CD4-positive, alpha-beta T cell treated with Interferon alpha-2 for 1 hour (primary cell): ENCODE data around the gene SC5D.
A peak's percentile ranks its signal among the peaks of the same experiment; 100 is the strongest.

Experiments used
- DNase-seq, 2 donors: peaks; one replicate each; pipeline ENCODE4 v3.0.0-alpha.2; 2020 to 2022

SC5D gene, protein sequence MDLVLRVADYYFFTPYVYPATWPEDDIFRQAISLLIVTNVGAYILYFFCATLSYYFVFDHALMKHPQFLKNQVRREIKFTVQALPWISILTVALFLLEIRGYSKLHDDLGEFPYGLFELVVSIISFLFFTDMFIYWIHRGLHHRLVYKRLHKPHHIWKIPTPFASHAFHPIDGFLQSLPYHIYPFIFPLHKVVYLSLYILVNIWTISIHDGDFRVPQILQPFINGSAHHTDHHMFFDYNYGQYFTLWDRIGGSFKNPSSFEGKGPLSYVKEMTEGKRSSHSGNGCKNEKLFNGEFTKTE

GRCh38 chr11:121292495-121293287 is at the start of gene SC5D:
SC5D (plus strand) TSS chr11:121292771; CDS start chr11:121303376, 10,605 bp downstream.
- DNase-seq = peak; percentile 95

DNA sequence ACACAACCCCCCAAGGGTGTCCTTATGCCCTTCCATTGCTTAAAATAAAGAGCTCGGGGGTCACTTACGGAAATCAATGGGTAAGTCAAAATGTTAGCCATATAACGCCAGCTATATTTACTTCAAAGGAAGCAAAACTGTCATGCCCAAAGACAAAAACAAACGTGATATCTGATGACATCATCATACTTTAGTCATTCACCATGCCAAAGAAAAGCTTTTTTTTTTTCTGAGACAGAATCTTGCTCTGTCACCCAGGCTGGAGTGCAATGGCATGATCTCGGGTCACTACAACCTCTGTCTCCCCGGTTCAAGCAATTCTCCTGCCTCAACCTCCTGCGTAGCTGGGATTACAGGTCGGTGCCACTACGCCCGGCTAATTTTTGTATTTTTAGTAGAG is 47.7 kb upstream of the SC5D start:
- DNase-seq = no peak

- no peak for DNase-seq
Measured at GRCh38 chr11:121246021-121246768, 46.4 kb upstream of the SC5D start.

DNA sequence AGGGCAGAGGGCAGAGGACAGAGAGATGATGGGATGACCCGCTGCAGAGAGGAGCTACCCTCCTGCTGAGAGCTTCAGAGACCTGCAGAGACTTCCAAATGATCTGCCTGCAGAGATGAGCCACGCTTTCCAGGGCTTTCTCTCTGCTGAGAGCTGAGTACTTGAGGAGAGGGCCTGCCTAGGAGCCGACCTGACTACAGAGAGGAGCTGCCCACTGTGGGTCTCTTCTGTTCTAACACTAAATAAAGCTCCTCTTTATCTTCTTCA is 45.9 kb upstream of the SC5D start:
- DNase-seq = no peak

GRCh38 chr11:121248496-121248895 is 44.1 kb upstream of the SC5D start:
- no peak for DNase-seq

- peak in 1 of 2 donors; percentile 55 for DNase-seq
Measured at GRCh38 chr11:121249039-121249663, 43.4 kb upstream of the SC5D start.

DNA sequence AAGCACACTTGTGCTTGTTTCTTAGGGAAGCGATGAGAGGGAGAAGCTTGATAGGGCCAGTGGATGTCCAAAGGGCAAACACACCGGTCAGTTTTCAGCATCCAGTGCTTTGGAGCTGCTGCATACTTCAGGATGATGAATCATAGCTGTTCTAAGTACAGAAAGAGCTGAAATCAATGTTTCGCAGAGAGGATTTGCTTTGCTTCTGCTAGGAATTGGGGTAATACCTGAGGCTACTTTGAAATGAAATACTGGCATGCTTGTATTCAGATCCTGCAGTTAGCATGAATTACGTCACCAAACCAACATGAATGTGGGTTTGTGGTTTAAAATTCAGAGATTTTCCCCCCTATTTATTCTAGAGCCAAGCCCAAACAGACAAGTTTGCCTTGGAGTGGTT is 41.7 kb upstream of the SC5D start:
- no peak for DNase-seq

DNA sequence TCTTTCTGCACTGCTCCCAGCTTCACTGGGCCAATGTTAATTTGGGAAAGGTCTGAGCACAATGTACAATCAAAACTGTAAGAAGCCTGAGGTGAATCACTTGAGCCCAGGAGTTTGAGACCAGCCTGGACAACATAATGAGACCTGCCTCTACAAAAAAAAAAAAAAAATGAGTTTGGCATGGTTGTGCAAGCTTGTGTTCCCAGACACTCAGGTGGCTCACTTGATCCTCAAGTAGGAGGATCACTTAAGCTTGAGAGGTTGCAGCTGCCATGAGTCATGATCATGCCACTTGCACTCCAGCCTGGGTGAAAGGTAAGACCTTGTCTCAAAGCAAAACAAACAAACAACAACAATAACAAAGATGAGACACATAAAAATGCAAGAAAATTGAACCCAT is 38.6 kb upstream of the SC5D start:
- DNase-seq = no peak

- no peak for DNase-seq
Measured at GRCh38 chr11:121254756-121255155, 37.8 kb upstream of the SC5D start.

DNA sequence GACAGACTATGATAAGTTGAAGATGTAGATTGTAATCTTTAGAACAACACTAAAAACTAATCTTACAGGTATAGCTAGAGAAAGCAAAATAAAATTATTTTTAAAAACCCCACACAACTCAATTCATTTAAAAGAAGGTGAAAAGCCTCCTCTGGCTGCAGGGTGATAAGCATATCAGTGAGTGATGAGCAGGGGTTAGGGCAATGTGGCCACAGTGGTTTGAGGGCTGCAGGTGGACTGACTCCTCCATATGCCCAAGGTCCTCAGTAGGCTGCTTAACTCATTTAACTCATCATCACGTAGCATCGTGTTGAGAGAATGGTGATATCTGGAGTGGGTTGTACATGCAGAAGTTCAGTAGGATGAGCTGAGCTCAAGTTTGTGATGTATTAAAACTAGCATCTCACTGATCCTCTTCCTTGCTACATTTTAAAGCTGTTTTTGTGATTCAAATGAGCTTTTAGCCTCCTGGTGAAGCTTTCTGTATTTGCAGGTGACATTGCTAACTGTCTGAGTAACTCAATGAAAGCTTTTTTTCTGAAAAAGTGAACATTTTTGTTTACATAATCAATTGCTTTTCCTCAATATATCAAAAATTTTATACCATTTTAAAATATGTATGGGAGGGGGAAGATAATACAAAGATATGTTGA is 37.0 kb upstream of the SC5D start:
- DNase-seq = no peak

DNA sequence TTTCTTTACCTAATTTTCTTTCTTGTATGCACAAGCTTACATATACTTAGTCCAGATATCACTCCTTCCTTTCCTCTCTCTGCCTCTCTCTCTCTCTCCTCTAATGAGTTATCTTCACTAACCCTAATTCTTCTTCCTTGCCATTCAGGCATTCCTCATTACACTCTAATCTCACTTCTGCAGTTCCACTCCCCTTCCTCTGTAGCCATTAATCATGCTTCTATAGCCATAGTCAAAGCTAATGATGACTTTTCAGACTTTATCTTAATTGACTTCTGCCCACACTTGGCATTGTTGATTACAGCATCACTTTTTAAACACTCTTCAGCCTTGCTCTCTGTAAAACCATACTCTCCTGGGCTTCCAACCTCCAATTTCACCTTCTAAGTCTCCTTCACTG is 35.3 kb upstream of the SC5D start:
- no peak for DNase-seq

DNA sequence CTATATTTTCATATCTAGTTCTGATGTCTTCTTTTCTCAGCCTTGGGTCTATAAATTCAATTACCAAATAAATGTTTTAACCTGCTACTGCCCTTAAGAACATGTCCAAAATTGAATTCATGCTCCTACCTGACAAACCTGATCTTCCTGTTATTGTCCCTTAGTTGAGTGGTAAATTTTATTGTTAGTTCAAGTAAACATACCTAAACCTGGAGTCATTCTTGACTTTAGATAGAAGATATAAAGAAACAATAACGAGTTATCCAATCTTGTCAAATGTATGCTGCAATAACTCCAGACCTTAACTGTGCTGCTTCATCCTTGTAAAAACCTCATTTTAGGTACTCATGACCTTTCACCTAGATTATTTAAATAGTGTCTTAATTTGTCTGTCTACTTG is 34.6 kb upstream of the SC5D start:
- no peak for DNase-seq

DNA sequence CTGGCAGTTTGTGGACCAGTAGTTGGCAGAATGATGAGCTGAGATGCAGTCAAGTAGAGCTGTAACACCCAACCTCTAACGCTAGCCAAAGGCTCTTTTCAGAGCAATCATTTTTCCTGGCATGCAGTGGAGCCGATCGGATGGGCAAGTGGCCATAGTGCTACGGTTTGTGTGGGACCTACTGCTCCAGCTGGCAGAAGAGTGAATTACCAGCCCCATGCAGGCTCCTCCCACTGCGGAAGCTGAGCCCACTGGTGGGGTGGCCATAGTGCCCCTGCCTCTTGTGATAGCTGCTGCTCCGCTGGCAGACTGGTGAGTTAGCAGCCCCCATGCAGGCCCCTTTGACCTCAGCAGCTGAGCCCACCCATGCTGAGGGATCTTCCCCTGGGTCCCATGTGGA is 27.0 kb upstream of the SC5D start:
- no peak for DNase-seq

- DNase-seq = no peak
Measured at GRCh38 chr11:121268581-121268980, 24.0 kb upstream of the SC5D start.

GRCh38 chr11:121270001-121270678 is 22.4 kb upstream of the SC5D start:
- no peak for DNase-seq

DNA sequence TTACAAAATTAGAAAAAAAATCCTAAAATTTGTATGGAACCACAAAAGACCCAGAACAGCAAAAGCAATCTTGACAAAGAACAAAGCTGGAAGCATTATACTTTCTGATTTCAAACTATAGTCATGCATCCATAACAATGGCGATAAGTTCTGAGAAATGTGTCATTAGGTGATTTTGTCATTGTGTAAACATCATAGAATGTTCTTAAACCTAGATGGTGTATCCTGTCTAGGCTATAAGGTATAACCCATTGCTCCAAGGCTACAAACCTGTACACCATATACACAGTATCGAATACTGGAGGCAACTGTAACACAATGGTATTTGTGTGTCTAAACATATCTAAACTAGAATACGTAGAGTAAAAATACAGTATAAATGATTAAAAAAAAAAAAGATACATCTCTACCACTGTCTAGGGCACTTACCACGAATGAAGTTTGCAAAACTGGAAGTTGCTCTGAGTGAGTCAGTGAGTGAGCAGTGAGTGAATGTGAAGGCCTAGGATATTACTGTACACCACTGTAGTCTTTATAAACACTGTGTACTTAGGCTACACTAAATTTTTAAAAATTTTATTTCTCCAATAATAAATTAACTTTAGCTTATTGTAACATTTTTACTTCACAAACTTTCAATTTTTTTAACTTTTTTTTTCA is 18.1 kb upstream of the SC5D start:
- DNase-seq = no peak

GRCh38 chr11:121281698-121282097 is 10.9 kb upstream of the SC5D start:
- DNase-seq = no peak

- no peak for DNase-seq
Measured at GRCh38 chr11:121282386-121282785, 10.2 kb upstream of the SC5D start.

GRCh38 chr11:121282886-121283502 is 9.6 kb upstream of the SC5D start:
- DNase-seq = no peak

GRCh38 chr11:121291319-121291718 is 1.3 kb upstream of the SC5D start:
- DNase-seq = peak in 1 of 2 donors; percentile 5

DNA sequence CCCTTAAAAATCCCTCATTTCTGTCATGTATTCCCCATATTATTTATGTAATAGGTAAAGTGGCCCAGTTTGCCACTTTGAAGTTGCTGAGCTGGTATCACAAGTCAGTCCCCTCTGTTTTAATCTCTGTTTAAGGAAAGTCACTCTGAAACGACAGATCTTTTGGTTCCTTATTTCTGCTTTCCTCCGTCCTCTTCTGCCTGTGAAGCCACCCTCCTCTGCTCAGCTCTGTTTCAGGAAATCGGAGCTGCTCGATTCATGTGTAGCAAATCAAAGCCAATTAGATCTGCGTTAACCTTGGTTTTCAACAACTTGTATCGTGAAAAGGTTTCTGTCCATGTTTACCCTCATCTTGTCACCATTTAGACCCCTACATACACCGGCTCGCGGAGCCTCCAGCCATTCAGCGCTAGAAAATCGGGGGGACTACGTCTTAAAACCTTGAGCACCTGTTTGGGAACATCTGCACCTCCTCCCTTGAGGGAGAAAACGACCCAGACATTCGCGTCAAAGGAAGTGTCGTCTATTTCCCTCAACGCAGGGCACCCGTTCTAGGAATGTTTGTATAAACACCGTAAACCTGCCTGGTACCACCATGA is 576 bp upstream of the SC5D start:
- DNase-seq = no peak
